MM.1S (cell line): ENCODE results near the gene CACNA2D1.

Experiments
- EZH2 ChIP-seq: fragments of 300-600 bp; sonication (generic); optimal IDR thresholded peaks from 2 replicates; pipeline ENCODE3; 2017; ENCODE audit warnings: low read depth, mild to moderate bottlenecking, antibody characterized with exemption, low read length, mixed read lengths
- EZH2phosphoT487 ChIP-seq: fragments of 300-600 bp; sonication (generic); IDR thresholded peaks from 2 replicates; pipeline ENCODE4 v1.6.1; 2018; ENCODE audit warnings: antibody characterized with exemption, low read length
- TF ChIP-seq, protein P1 (sequence below): fragments of 300-600 bp; sonication (generic); IDR thresholded peaks from 2 replicates; pipeline ENCODE4 v1.5.1; 2016; ENCODE audit warnings: antibody characterized with exemption, low read length, mixed read lengths

- TF ChIP-seq, protein P1, sequence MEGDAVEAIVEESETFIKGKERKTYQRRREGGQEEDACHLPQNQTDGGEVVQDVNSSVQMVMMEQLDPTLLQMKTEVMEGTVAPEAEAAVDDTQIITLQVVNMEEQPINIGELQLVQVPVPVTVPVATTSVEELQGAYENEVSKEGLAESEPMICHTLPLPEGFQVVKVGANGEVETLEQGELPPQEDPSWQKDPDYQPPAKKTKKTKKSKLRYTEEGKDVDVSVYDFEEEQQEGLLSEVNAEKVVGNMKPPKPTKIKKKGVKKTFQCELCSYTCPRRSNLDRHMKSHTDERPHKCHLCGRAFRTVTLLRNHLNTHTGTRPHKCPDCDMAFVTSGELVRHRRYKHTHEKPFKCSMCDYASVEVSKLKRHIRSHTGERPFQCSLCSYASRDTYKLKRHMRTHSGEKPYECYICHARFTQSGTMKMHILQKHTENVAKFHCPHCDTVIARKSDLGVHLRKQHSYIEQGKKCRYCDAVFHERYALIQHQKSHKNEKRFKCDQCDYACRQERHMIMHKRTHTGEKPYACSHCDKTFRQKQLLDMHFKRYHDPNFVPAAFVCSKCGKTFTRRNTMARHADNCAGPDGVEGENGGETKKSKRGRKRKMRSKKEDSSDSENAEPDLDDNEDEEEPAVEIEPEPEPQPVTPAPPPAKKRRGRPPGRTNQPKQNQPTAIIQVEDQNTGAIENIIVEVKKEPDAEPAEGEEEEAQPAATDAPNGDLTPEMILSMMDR, result no peak
- TF ChIP-seq EZH2 (no peak), EZH2phosphoT487 (no peak)
Measured at GRCh38 chr7:82164410-82164809, 279.2 kb downstream of the CACNA2D1 start.
